ENCODE results near the gene SLC22A7. TPM values are rescaled to one million over a fixed set of nuclear protein-coding genes. Genes with fewer than 3 reads are reported as not detected.

Gene SLC22A7
- total and polyA plus RNA-seq, 2 experiments from 2014 or later, result not detected

- H3K9me3 ChIP-seq (ENCODE audit: low read depth), result no peaks in the 10 kb centered on the region
Measured at GRCh38 chr6:43291708-43292107, 6.4 kb upstream of the SLC22A7 start.

GRCh38 chr6:43292341-43292740 is 5.7 kb upstream of the SLC22A7 start:
- WGBS, 2 experiments (ENCODE audit: low coverage in 1 of 2, low lambda C conversion rate in 2 of 2, missing lambda C conversion rate in 2 of 2), result 78 to 86% methylated on average over 6 of the region's 6 CpGs
- in situ Hi-C loops (cut with MboI), result no loop called here
- no peaks in the 10 kb centered on the region for H3F3A ChIP-seq (ENCODE audit: insufficient read depth)
- no peaks in the 10 kb centered on the region for H3K36me3 ChIP-seq (ENCODE audit: low read depth)
- H3K4me3 ChIP-seq, result no peak overlapping the region
- H3K79me2 ChIP-seq (ENCODE audit: insufficient read depth), result no peaks in the 10 kb centered on the region
- H3K27ac ChIP-seq, result no peak overlapping the region
- H3K9me2 ChIP-seq (ENCODE audit: insufficient read depth), result no peaks in the 10 kb centered on the region
- no peaks in the 10 kb centered on the region for H3K9me3 ChIP-seq (ENCODE audit: low read depth)
- no peak for DNase-seq
- no peak overlapping the region for H3K4me2 ChIP-seq (ENCODE audit: unreplicated experiment)
- peaks cover 10% of the 10 kb centered on the region; the same call in 1 of the 2 replicates for H3K27me3 ChIP-seq (replicated peaks; ENCODE audit: insufficient read depth)
- no peak overlapping the region for H3K9ac ChIP-seq
- H4K20me1 ChIP-seq (ENCODE audit: insufficient read depth), result no peaks in the 10 kb centered on the region
- no peaks in the 10 kb centered on the region for H3K4me1 ChIP-seq (ENCODE audit: insufficient read depth)
- TF ChIP-seq EZH2 (IDR thresholded peaks at IDR 0.05; ENCODE audit: insufficient read depth, poor library complexity, severe bottlenecking) (no peak), EZH2phosphoT487 (IDR thresholded peaks at IDR 0.05; ENCODE audit: insufficient read depth, low read depth) (no peak)
- no peak overlapping the region for H2AFZ ChIP-seq

More at GRCh38 chr6:43291708-43292107, 6.4 kb upstream of the SLC22A7 start:
- DNase-seq, result no peak
- WGBS, 2 experiments (ENCODE audit: low coverage in 1 of 2, low lambda C conversion rate in 2 of 2, missing lambda C conversion rate in 2 of 2), result 79 to 83% methylated on average over 2 of the region's 2 CpGs
- Histone ChIP-seq H4K20me1 (ENCODE audit: insufficient read depth) (no peaks in the 10 kb centered on the region), H3K9ac (no peak overlapping the region), H3K27ac (no peak overlapping the region), H3K4me1 (ENCODE audit: insufficient read depth) (no peaks in the 10 kb centered on the region), H3K79me2 (ENCODE audit: insufficient read depth) (no peaks in the 10 kb centered on the region), H2AFZ (no peak overlapping the region), H3K4me2 (ENCODE audit: unreplicated experiment) (no peak overlapping the region), H3K9me2 (ENCODE audit: insufficient read depth) (no peaks in the 10 kb centered on the region), H3K4me3 (no peak overlapping the region), H3F3A (ENCODE audit: insufficient read depth) (no peaks in the 10 kb centered on the region), H3K27me3 (replicated peaks; ENCODE audit: insufficient read depth) (peaks cover 3% of the 10 kb centered on the region; the same call in 1 of the 2 replicates), H3K36me3 (ENCODE audit: low read depth) (no peaks in the 10 kb centered on the region)
- in situ Hi-C loops (cut with MboI), result no loop called here
- no peak for TF ChIP-seq EZH2phosphoT487 (IDR thresholded peaks at IDR 0.05; ENCODE audit: insufficient read depth, low read depth)

- no peaks in the 10 kb centered on the region for H4K20me1 ChIP-seq (ENCODE audit: insufficient read depth)
- 39 to 53% methylated on average over 5 of the region's 5 CpGs for WGBS, 2 experiments (ENCODE audit: low coverage in 1 of 2, low lambda C conversion rate in 2 of 2, missing lambda C conversion rate in 2 of 2)
- TF ChIP-seq EZH2 (IDR thresholded peaks at IDR 0.05; ENCODE audit: insufficient read depth, poor library complexity, severe bottlenecking) (no peak), EZH2phosphoT487 (IDR thresholded peaks at IDR 0.05; ENCODE audit: insufficient read depth, low read depth) (no peak)
- peaks cover 10% of the 10 kb centered on the region; the same call in 1 of the 2 replicates for H3K27me3 ChIP-seq (replicated peaks; ENCODE audit: insufficient read depth)
- no peaks in the 10 kb centered on the region for H3K4me1 ChIP-seq (ENCODE audit: insufficient read depth)
- no peak for DNase-seq
- no peaks in the 10 kb centered on the region for H3F3A ChIP-seq (ENCODE audit: insufficient read depth)
- no peak overlapping the region for H3K4me2 ChIP-seq (ENCODE audit: unreplicated experiment)
- no peaks in the 10 kb centered on the region for H3K9me2 ChIP-seq (ENCODE audit: insufficient read depth)
- H2AFZ ChIP-seq, result no peak overlapping the region
- H3K36me3 ChIP-seq (ENCODE audit: low read depth), result no peaks in the 10 kb centered on the region
- no peak overlapping the region for H3K9ac ChIP-seq
- in situ Hi-C loops (cut with MboI), result no loop called here
- H3K27ac ChIP-seq, result no peak overlapping the region
- no peak overlapping the region for H3K4me3 ChIP-seq
- H3K9me3 ChIP-seq (ENCODE audit: low read depth), result no peaks in the 10 kb centered on the region
- no peaks in the 10 kb centered on the region for H3K79me2 ChIP-seq (ENCODE audit: insufficient read depth)
Measured at GRCh38 chr6:43292763-43293318, 5.2 kb upstream of the SLC22A7 start.

- 59 to 76% methylated on average over 3 of the region's 3 CpGs for WGBS, 2 experiments (ENCODE audit: low coverage in 1 of 2, low lambda C conversion rate in 2 of 2, missing lambda C conversion rate in 2 of 2)
- in situ Hi-C loops (cut with MboI), result no loop called here
- H3K4me2 ChIP-seq (ENCODE audit: unreplicated experiment), result no peak overlapping the region
- H3K27me3 ChIP-seq (replicated peaks; ENCODE audit: insufficient read depth), result peaks cover 10% of the 10 kb centered on the region; the same call in 1 of the 2 replicates
- no peak overlapping the region for H3K4me3 ChIP-seq
- H4K20me1 ChIP-seq (ENCODE audit: insufficient read depth), result no peaks in the 10 kb centered on the region
- DNase-seq, result no peak
- H3K27ac ChIP-seq, result no peak overlapping the region
- H2AFZ ChIP-seq, result no peak overlapping the region
- H3K9ac ChIP-seq, result no peak overlapping the region
- no peaks in the 10 kb centered on the region for H3K9me2 ChIP-seq (ENCODE audit: insufficient read depth)
- no peaks in the 10 kb centered on the region for H3K4me1 ChIP-seq (ENCODE audit: insufficient read depth)
- TF ChIP-seq EZH2phosphoT487 (IDR thresholded peaks at IDR 0.05; ENCODE audit: insufficient read depth, low read depth) (no peak), EZH2 (IDR thresholded peaks at IDR 0.05; ENCODE audit: insufficient read depth, poor library complexity, severe bottlenecking) (no peak)
- no peaks in the 10 kb centered on the region for H3F3A ChIP-seq (ENCODE audit: insufficient read depth)
- H3K36me3 ChIP-seq (ENCODE audit: low read depth), result no peaks in the 10 kb centered on the region
- no peaks in the 10 kb centered on the region for H3K79me2 ChIP-seq (ENCODE audit: insufficient read depth)
- no peaks in the 10 kb centered on the region for H3K9me3 ChIP-seq (ENCODE audit: low read depth)
Measured at GRCh38 chr6:43293698-43294097, 4.4 kb upstream of the SLC22A7 start.
